ENCODE results near the gene MAP4. TPM values are rescaled to one million over a fixed set of nuclear protein-coding genes. Genes with fewer than 3 reads are reported as not detected.

The MAP4 gene
- total and polyA plus RNA-seq, 10 donors, result 22.3 to 163 (median 100) TPM

DNA sequence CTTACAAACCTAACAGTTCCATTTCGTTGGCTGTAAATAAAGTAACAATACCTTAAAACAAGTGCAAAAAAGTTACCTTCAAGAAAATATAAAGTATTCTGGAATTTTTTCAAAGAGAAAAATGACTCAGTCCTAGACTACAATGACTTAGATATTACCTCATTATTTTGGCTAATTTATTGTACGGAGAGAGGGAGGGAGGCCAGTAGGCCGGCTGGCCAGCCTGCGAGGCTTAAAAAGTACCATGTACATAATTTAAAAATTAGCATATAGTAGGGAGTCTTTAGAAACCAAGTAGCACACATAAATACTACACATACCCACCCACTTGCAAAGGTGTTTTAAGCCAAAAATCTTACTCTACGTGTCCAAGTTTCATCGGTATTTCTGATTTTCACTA lies 41.9 kb upstream of the MAP4 start:
- TF ChIP-seq POLR2AphosphoS5 (IDR thresholded peaks at IDR 0.05) (no peak), POLR2A (IDR thresholded peaks at IDR 0.05) (no peak)
- TF ChIP-seq, protein P1, sequence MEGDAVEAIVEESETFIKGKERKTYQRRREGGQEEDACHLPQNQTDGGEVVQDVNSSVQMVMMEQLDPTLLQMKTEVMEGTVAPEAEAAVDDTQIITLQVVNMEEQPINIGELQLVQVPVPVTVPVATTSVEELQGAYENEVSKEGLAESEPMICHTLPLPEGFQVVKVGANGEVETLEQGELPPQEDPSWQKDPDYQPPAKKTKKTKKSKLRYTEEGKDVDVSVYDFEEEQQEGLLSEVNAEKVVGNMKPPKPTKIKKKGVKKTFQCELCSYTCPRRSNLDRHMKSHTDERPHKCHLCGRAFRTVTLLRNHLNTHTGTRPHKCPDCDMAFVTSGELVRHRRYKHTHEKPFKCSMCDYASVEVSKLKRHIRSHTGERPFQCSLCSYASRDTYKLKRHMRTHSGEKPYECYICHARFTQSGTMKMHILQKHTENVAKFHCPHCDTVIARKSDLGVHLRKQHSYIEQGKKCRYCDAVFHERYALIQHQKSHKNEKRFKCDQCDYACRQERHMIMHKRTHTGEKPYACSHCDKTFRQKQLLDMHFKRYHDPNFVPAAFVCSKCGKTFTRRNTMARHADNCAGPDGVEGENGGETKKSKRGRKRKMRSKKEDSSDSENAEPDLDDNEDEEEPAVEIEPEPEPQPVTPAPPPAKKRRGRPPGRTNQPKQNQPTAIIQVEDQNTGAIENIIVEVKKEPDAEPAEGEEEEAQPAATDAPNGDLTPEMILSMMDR (IDR thresholded peaks at IDR 0.05 in 8 of 11, conservative IDR thresholded peaks at IDR 0.05 in 3 of 11), result no peak
- DNase-seq, result no peak
- intact Hi-C loops (cut with DNase I; ENCODE audit: low total_unique reads), result no loop called here

DNA sequence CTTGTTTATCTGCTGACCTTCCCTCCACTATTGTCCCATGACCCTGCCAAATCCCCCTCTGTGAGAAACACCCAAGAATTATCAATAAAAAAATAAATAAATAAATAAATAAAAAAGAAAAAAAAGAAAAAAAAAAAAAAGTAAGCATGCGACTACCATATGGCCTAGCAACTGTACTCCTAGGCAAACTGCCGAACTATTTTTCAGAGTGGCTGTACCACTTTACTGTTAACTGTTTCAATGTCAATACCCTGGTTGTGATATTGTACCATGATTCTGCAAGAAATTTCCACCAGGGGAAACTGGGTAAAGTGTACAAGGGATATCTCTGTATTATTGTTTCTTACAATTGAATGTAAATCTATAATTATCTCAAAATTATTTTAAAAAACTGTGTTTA lies 41.3 kb upstream of the MAP4 start:
- intact Hi-C loops (cut with DNase I; ENCODE audit: low total_unique reads), result no loop called here
- no peak overlapping the region for H3K27ac ChIP-seq
- peaks cover 0 to 4% (median 0%) of the 10 kb centered on the region in 8 donors for H3K9me3 ChIP-seq
- no peak overlapping the region for H3K4me3 ChIP-seq
- TF ChIP-seq, protein P1 (IDR thresholded peaks at IDR 0.05 in 8 of 11, conservative IDR thresholded peaks at IDR 0.05 in 3 of 11), result no peak
- TF ChIP-seq POLR2AphosphoS5 (IDR thresholded peaks at IDR 0.05), result no peak
- no peak for TF ChIP-seq POLR2A (IDR thresholded peaks at IDR 0.05)
- peaks cover 4 to 39% (median 12%) of the 10 kb centered on the region in 6 donors for H3K4me1 ChIP-seq
- DNase-seq, result no peak
- WGBS, 5 donors, result 73 to 95% (median 82%) methylated on average over 2 of the region's 2 CpGs
- peaks cover 0 to 5% (median 0%) of the 10 kb centered on the region in 6 donors for H3K36me3 ChIP-seq
- H3K27me3 ChIP-seq (replicated peaks in 1 of 7), result no peaks in the 10 kb centered on the region

More for the DNA sequence above, 41.9 kb upstream of the MAP4 start:
- H3K4me3 ChIP-seq, result no peak overlapping the region
- H3K36me3 ChIP-seq, result peaks cover 0 to 5% (median 0%) of the 10 kb centered on the region in 6 donors
- peaks cover 0 to 4% (median 0%) of the 10 kb centered on the region in 8 donors for H3K9me3 ChIP-seq
- H3K27ac ChIP-seq, result peak overlapping the region in 2 of 8 donors; percentile 64 to 72
- peaks cover 4 to 39% (median 12%) of the 10 kb centered on the region in 6 donors for H3K4me1 ChIP-seq
- WGBS, 5 donors, result 83 to 94% (median 90%) methylated on average over 6 of the region's 6 CpGs
- H3K27me3 ChIP-seq (replicated peaks in 1 of 7), result no peaks in the 10 kb centered on the region

DNA sequence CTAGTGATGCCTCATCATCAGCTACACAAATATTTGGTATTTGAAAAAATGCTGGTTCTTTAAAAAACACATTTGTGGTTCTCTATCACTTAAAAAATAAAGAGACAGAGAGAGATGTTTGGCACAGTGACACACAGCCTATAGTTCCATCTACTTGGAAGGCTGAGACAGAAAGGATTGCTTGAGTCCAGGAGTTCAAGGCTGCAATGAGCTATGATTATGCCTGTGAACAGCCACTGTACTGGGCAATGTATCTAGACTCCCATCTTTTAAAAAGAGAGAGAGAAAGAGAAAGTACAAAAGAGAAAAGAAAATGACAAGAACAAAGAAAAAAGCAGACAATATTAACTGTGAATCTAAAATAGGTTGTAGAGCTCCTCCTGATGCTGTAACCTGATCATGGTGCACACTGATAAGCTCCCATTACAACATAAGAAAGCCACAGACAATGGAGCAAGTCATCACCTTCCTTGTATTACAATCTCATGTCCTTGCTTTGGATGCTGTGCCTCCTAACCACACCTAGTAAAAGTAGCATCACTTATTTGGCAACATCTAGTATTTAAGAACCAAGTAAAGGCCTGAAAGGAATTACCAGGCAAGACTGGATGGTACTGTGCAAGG lies 31.7 kb upstream of the MAP4 start:
- no peak overlapping the region for H3K4me3 ChIP-seq
- no peak overlapping the region for H3K27ac ChIP-seq
- no peak for DNase-seq
- H3K9me3 ChIP-seq, result no peaks in the 10 kb centered on the region
- H3K36me3 ChIP-seq, result peaks cover 0 to 36% (median 5%) of the 10 kb centered on the region in 6 donors
- TF ChIP-seq POLR2AphosphoS5 (IDR thresholded peaks at IDR 0.05), result no peak
- TF ChIP-seq, protein P1 (IDR thresholded peaks at IDR 0.05 in 8 of 11, conservative IDR thresholded peaks at IDR 0.05 in 3 of 11), result no peak
- no peak for TF ChIP-seq POLR2A (IDR thresholded peaks at IDR 0.05)
- no peaks in the 10 kb centered on the region for H3K27me3 ChIP-seq (replicated peaks in 1 of 7)
- peaks cover 0 to 18% (median 0%) of the 10 kb centered on the region in 6 donors for H3K4me1 ChIP-seq
- intact Hi-C loops (cut with DNase I; ENCODE audit: low total_unique reads), result no loop called here

DNA sequence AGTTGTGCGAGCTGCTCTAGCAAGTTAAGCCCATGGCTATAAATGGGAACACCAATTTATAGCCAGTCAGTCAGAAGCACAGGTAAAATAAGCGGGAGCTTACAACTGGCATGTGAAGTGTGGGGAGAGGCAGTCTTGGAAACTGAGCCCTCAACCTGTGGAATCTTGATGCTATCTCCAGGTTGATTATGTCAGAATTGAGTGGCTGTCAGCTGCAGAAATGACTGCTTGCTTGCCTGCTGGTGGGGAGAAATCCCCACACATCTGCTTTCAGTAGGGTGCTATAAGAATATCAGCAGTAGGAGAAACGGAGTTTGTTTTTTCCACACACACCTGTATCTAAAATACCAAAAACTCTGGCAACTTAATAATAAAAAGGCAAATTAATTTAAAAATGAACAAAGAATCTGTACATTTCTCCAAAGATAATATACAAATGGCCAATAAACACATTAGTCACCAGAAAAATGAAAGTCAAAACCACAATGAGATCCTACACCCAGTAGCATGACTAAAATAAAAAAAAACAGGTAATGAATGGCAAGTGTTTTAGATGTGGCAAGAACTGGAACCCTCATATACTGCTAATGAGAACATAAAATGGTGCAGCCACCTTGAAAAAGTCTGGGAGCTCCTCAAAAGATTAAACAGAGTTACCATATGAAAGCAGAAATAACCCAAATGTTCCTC lies 26.0 kb upstream of the MAP4 start:
- no peak overlapping the region for H3K27ac ChIP-seq
- 89 to 96% (median 92%) methylated on average over 3 of the region's 3 CpGs for WGBS, 5 donors

More for the DNA sequence above, 26.0 kb upstream of the MAP4 start:
- Histone ChIP-seq H3K27me3 (replicated peaks in 1 of 7) (no peaks in the 10 kb centered on the region), H3K4me1 (peaks cover 0 to 34% (median 21%) of the 10 kb centered on the region in 6 donors), H3K4me3 (no peak overlapping the region), H3K36me3 (peaks cover 0 to 6% (median 0%) of the 10 kb centered on the region in 6 donors), H3K9me3 (no peaks in the 10 kb centered on the region)
- DNase-seq, result no peak
- intact Hi-C loops (cut with DNase I; ENCODE audit: low total_unique reads), result no loop called here
- no peak for TF ChIP-seq POLR2A (IDR thresholded peaks at IDR 0.05)
- no peak for TF ChIP-seq POLR2AphosphoS5 (IDR thresholded peaks at IDR 0.05)
- TF ChIP-seq, protein P1 (IDR thresholded peaks at IDR 0.05 in 8 of 11, conservative IDR thresholded peaks at IDR 0.05 in 3 of 11), result no peak
